IMR-90 (cell line): Measurements from ENCODE around the gene HORMAD2. TPM values are rescaled to one million over a fixed set of nuclear protein-coding genes. Genes with fewer than 3 reads are reported as not detected.
A peak's percentile ranks its signal among the peaks of the same experiment; 100 is the strongest.

Experiments
- ATAC-seq: fragments of 200-7000 bp; cut with Tn5 transposase; 2 replicates; pipeline ENCODE4 v1.9.1; 2020; ENCODE audit warnings: low read depth, mild to moderate bottlenecking, moderate library complexity
- BruUV-seq: library from RNA; stranded (reverse); fragments of 400-500 nt; replicated peaks from 2 replicates; lab custom pipeline; 2021; lab: Mats Ljungman, UMichigan
- CTCF ChIA-PET: fragments of 300-600 bp; formaldehyde crosslinking; extraction: SDS; loops from one replicate; lab custom pipeline; 2021; ENCODE audit warnings: antibody characterized with exemption; lab: Yijun Ruan, JAX
- POLR2A ChIA-PET: fragments of 300-600 bp; sonication (Branson Sonifier 250); formaldehyde crosslinking; loops from one replicate; lab custom pipeline; 2022; ENCODE audit warnings: antibody characterized with exemption; ENCODE audit not compliant: unreplicated experiment; lab: Charles Lee
- DNase-seq: peaks from one replicate; pipeline ENCODE4 v3.0.0; 2013
- H2AFZ ChIP-seq: replicated peaks from 2 replicates; pipeline ENCODE3; 2013; ENCODE audit warnings: low read length, mild to moderate bottlenecking; ENCODE audit not compliant: poor library complexity
- H2AK5ac ChIP-seq: 2 replicates; pipeline ENCODE4 v1.6.1; 2013; ENCODE audit warnings: low read depth, low read length, inconsistent platforms
- H2AK9ac ChIP-seq: replicated peaks from 2 replicates; pipeline ENCODE3; 2013; ENCODE audit warnings: mild to moderate bottlenecking, low read depth, low read length, moderate library complexity; ENCODE audit not compliant: poor library complexity
- H2BK120ac ChIP-seq: 2 replicates; pipeline ENCODE4 v1.6.1; 2013; ENCODE audit warnings: low read depth, low read length, inconsistent platforms
- H2BK15ac ChIP-seq: 3 replicates; pipeline ENCODE4 v1.6.1; 2013; ENCODE audit warnings: low read depth, low read length, inconsistent platforms
- H2BK20ac ChIP-seq: 2 replicates; pipeline ENCODE4 v1.6.1; 2013; ENCODE audit warnings: low read depth, mild to moderate bottlenecking, inconsistent platforms, low read length, moderate library complexity
- H2BK5ac ChIP-seq: 2 replicates; pipeline ENCODE4 v1.6.1; 2013; ENCODE audit warnings: mild to moderate bottlenecking, low read depth, low read length, inconsistent platforms; ENCODE audit not compliant: poor library complexity, severe bottlenecking
- H3K14ac ChIP-seq: replicated peaks from 2 replicates; pipeline ENCODE4 v1.6.1; 2013; ENCODE audit warnings: low read depth, low read length, inconsistent platforms
- H3K18ac ChIP-seq: 2 replicates; pipeline ENCODE4 v1.6.1; 2013; ENCODE audit warnings: low read depth, low read length, control low read depth
- H3K23ac ChIP-seq: 2 replicates; pipeline ENCODE4 v1.6.1; 2013; ENCODE audit warnings: low read depth, low read length, inconsistent platforms
- H3K27ac ChIP-seq: 2 replicates; pipeline ENCODE4 v1.5.1; 2013; ENCODE audit warnings: mild to moderate bottlenecking, control low read depth, low read length; ENCODE audit not compliant: insufficient read depth
- H3K27me3 ChIP-seq: 2 replicates; pipeline ENCODE4 v1.6.1; 2013; ENCODE audit warnings: low read length; ENCODE audit not compliant: control insufficient read depth, insufficient read depth
- H3K36me3 ChIP-seq: 2 replicates; pipeline ENCODE4 v1.6.1; 2013; ENCODE audit warnings: low read length, mixed read lengths; ENCODE audit not compliant: control insufficient read depth, insufficient read depth
- H3K4ac ChIP-seq: 2 replicates; pipeline ENCODE4 v1.6.1; 2013; ENCODE audit warnings: low read depth, low read length, inconsistent platforms
- H3K4me1 ChIP-seq: 2 replicates; pipeline ENCODE4 v1.6.1; 2013; ENCODE audit warnings: low read length, mixed read lengths; ENCODE audit not compliant: control insufficient read depth, insufficient read depth
- H3K4me2 ChIP-seq: 2 replicates; pipeline ENCODE4 v1.6.1; 2013; ENCODE audit warnings: low read depth, mild to moderate bottlenecking, control low read depth, low read length, moderate library complexity
- H3K4me3 ChIP-seq: 2 replicates; pipeline ENCODE4 v1.5.1; 2013; ENCODE audit warnings: low read depth, mild to moderate bottlenecking, control low read depth, low read length, moderate library complexity; ENCODE audit not compliant: insufficient read depth
- H3K56ac ChIP-seq: 2 replicates; pipeline ENCODE4 v1.6.1; 2013; ENCODE audit warnings: low read length, inconsistent platforms; ENCODE audit not compliant: insufficient read depth; ENCODE audit errors: extremely low read depth
- H3K79me1 ChIP-seq, 2 experiments: 2 replicates each; pipeline ENCODE4 v1.6.1; 2013; ENCODE audit warnings: low read length in 2 of 2, inconsistent platforms in 1 of 2, low read depth in 1 of 2
- H3K9ac ChIP-seq: 2 replicates; pipeline ENCODE4 v1.6.1; 2013; ENCODE audit warnings: low read depth, low read length, control low read depth
- H3K9me1 ChIP-seq: 2 replicates; pipeline ENCODE4 v1.6.1; 2013; ENCODE audit warnings: low read length, inconsistent platforms; ENCODE audit not compliant: insufficient read depth
- H3K9me3 ChIP-seq: 2 replicates; pipeline ENCODE4 v1.6.1; 2013; ENCODE audit warnings: low read length; ENCODE audit not compliant: control insufficient read depth, insufficient read depth
- H4K20me1 ChIP-seq: 2 replicates; pipeline ENCODE4 v1.6.1; 2013; ENCODE audit warnings: low read length, inconsistent platforms; ENCODE audit not compliant: insufficient read depth
- H4K5ac ChIP-seq: 2 replicates; pipeline ENCODE4 v1.6.1; 2013; ENCODE audit warnings: mild to moderate bottlenecking, low read depth, low read length, control low read depth
- H4K8ac ChIP-seq, 2 experiments: 2 replicates each; pipeline ENCODE4 v1.6.1; 2013; ENCODE audit warnings: low read depth in 2 of 2, low read length in 2 of 2, control low read depth in 1 of 2, inconsistent platforms in 1 of 2
- H4K91ac ChIP-seq: 2 replicates; pipeline ENCODE4 v1.6.1; 2013; ENCODE audit warnings: low read depth, low read length, inconsistent platforms; ENCODE audit not compliant: insufficient read depth
- CEBPB ChIP-seq: IDR thresholded peaks from 2 replicates; pipeline ENCODE4 v1.6.1; 2012; ENCODE audit warnings: low read depth, low read length, improper control_type of control experiment
- CHD1 ChIP-seq: IDR thresholded peaks from 2 replicates; pipeline ENCODE4 v1.6.1; 2012; ENCODE audit warnings: low read depth, low read length, improper control_type of control experiment
- MAFK ChIP-seq: IDR thresholded peaks from 2 replicates; pipeline ENCODE4 v1.6.1; 2012; ENCODE audit warnings: low read depth, low read length, improper control_type of control experiment
- MAZ ChIP-seq: IDR thresholded peaks from 2 replicates; pipeline ENCODE4 v1.6.1; 2012; ENCODE audit warnings: low read depth, mild to moderate bottlenecking, low read length, improper control_type of control experiment, moderate library complexity, borderline replicate concordance
- WGBS, 2 experiments: methylation state at CpG; one replicate each; pipeline versions ENCODE4 v1.1.5 to v1.1.7; 2013; ENCODE audit warnings: missing lambda C conversion rate in 2 of 2; ENCODE audit not compliant: insufficient read length in 1 of 2; ENCODE audit errors: extremely low coverage in 2 of 2; 5-methylcytosine and 5-hydroxymethylcytosine counted together
- dilution Hi-C: fragments of 300-500 bp; cut with HindIII; formaldehyde crosslinking; loops from one replicate; pipeline ENCODE4 v1.14.3; 2018; ENCODE audit warnings: low sequenced_read_pairs; ENCODE audit not compliant: unreplicated experiment
- in situ Hi-C: fragments of 300-500 bp; cut with MboI; formaldehyde crosslinking; loops from 3 replicates; pipeline ENCODE4 v1.14.3; 2019; ENCODE audit warnings: low sequenced_read_pairs, inconsistent platforms, mixed read lengths
- intact Hi-C: fragments of 100-400 bp; cut with micrococcal nuclease; formaldehyde crosslinking; loops from 2 replicates; pipeline ENCODE4 v1.10.0; 2022
- polyA plus RNA-seq, 3 experiments: library from polyadenylated mRNA; depleted of rRNA; stranded (reverse); fragments of >200 nt; gene quantifications; 2 replicates each; pipeline ENCODE4 v1.2.3, GENCODE V29; 2012; ENCODE audit warnings: low replicate concordance in 1 of 3
- total RNA-seq: library from RNA; depleted of rRNA; stranded (reverse); fragments of >200 nt; gene quantifications from 2 replicates; pipeline ENCODE4 v1.2.3, GENCODE V29; 2012

Gene HORMAD2
- total and polyA plus RNA-seq, 2 of the 4 experiments (the other 2 are of a cell fraction) = not detected

GRCh38 chr22:30048681-30049080 lies 31.6 kb upstream of the HORMAD2 start:
- Histone ChIP-seq H3K36me3 (no peaks in the 10 kb centered on the region), H3K18ac (no peak overlapping the region), H2AK5ac (no peak overlapping the region), H3K4me1 (peaks cover 4% of the 10 kb centered on the region; the same call in 1 of the 2 replicates), H3K4me3 (no peak overlapping the region), H3K79me1 (no peaks in the 10 kb centered on the region), H3K4ac (no peak overlapping the region), H2BK120ac (no peak overlapping the region), H2BK20ac (no peak overlapping the region), H3K4me2 (no peak overlapping the region), H2AFZ (no peak overlapping the region), H3K9ac (no peak overlapping the region), H3K56ac (no peak overlapping the region), H3K14ac (no peak overlapping the region), H3K9me3 (no peaks in the 10 kb centered on the region), H4K5ac (no peak overlapping the region), H3K27me3 (no peaks in the 10 kb centered on the region), H3K27ac (no peak overlapping the region), H3K9me1 (peaks cover 2% of the 10 kb centered on the region), H2AK9ac (no peak overlapping the region), H4K91ac (no peak overlapping the region), H2BK5ac (no peak overlapping the region), H3K23ac (no peak overlapping the region), H4K8ac (no peak overlapping the region), H4K20me1 (no peaks in the 10 kb centered on the region), H2BK15ac (no peak overlapping the region)
- dilution Hi-C loops (loop anchor here (25.0 kb wide), 1 partner anchor 361 kb away; no protein-coding TSS in a partner anchor), in situ Hi-C loops (no loop called here), intact Hi-C loops (no loop called here)
- WGBS, 2 experiments = no CpG with 5 or more reads among the region's 2 CpGs
- ChIA-PET CTCF (no interaction called here), POLR2A (no interaction called here)
- BruUV-seq = no TSS peak
- TF ChIP-seq MAZ (no peak), CEBPB (peak; percentile 52), MAFK (no peak), CHD1 (no peak)
- ATAC-seq (no peak), DNase-seq (peak; percentile 44)
